Inferior parietal cortex (tissue), 1 donor: Measurements from ENCODE around the gene NAV2.
A peak's percentile ranks its signal among the peaks of the same experiment; 100 is the strongest.
"Not testable (repeated sequence)": the region's sequence is repeated elsewhere in the genome, so short reads cannot be mapped to it uniquely, and the experiment has no call there.

ENCODE experiments used
- DNase-seq: peaks from one replicate; pipeline ENCODE4 v3.0.0-alpha.2; 2016; ENCODE audit errors: extremely low spot score

NAV2 gene

DNA sequence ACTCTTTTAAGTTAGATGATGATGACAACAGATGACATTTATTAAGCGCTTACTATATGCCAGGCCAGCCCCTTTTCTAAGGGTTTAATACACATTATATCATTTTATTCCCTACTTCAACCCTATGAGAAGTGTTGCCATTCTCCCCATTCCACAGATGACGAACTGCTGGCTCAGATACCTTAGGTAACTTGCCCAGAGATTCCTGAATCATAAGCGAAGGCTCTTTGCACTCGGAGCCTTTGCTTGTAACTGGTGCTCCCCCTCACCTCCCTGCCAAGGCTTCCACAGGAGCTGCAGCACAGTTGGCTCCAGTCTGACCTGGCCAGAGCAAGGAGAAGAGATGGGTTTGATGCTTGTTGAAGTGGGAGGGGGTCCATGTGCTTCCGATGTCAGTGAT, 404.7 kb downstream of the NAV2 start:
- DNase-seq: no peak

DNA sequence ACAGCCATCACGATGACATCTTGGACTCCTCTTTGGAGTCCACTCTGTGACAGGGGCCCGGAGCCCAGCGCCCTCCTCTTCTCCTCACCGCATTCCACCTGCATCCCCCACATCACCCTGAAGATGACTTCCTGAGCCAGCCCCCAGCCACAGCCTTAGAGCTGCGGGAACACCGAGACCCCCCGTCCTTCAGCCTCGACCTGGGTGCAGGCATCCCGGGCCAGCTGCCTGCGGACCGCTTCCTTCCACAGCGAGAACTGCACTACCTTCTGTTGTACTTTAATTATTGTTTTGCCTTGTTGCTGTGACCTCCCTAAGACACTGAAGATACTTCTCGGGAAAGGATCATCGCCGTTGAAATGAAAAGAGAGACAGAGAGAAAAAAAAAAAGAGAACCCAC, 405.6 kb downstream of the NAV2 start:
- DNase-seq: no peak

DNA sequence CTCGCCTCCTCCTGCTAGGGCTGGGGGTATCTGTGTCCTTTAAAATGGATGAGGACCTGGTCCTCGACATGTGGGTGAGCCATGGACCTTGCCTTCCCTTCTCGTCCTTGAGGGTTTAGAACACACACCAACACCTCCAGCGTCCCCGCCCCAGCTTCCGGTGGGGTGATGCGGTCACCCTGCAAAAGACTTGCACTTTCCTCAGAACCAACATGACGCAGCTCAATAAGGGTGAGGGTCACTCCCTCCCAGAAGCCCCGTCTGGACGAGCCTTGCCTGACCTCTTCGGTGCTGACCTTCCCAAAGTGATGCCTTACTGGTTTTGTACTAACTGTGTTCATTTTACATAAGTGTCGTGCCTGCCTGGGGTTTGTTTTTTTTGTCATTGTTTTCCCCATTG, 406.7 kb downstream of the NAV2 start:
- no peak for DNase-seq

DNA sequence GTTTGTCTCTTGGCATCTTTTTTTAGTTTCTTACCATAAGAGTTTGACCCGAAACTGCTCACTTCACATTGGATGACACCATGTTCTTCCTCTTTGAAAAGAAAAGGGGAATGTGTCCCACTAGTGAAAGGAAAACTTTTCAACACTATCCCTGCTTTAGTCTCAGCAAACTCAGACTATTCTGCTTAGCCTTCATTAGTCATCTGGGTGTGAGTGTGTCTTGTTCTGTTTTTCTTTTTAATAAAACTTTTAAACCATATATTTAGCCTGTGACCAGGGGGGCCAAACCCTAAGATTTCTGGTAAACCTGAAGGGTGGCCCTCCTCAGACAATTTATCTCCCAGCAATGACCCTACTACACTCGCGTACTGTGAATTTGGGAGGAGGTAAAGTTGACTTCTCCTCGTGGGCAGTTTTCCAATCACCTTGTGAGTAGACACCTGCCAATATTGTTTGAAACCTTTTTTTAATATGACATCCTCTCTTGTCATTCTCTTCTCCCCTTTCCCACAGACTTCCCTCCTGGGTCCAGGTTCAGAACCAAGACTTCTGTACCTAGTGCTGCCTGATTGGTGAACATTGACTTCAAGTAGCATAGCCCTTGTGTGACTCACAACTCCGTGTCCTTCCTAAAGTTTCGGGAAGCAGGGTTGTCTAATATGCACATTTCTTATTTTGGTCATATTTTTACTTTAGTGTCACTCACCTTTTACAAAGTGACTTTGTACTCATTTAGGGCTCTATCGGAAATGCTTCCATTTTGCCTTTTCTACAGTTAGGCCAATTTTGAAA, 407.7 kb downstream of the NAV2 start:
- DNase-seq: no peak

DNA sequence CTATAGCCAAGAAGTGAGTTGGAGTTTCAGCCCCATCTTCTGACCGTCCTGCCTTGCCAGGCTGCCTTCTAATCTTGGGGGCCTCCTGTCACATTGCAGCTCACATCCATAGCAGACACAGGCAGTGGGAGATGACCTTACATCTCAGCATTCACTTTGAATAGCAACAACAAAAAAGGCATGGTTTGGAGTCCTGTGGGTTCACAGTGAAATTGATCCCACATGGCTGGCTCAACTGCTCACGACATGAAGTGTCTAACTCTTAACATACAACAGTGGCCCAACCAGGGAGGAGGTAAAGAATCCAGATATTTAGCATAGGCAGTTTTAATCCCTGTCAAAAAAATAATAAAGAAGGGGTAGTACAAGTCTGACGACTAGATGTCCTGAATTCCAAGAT, 409.5 kb downstream of the NAV2 start:
- DNase-seq: no peak

DNA sequence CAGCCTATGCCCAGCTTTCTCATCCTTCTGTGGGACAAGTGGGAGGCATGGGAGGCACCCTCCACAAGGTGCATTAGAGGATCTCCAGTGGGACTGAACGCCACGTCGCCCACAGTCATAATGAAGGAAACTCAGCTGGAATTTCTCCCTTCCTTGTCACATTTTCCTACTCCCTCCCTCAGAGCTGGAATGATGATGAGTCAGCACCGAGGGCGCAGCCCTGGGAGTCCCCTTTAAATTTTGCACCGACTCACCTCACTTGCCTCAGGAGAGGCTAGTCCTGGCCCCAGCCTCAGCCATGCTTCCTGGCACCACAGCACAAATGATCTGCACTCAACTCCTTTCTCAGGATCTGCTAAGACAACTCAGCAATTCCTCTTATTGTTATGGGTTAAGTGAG, 413.3 kb downstream of the NAV2 start:
- DNase-seq: no peak

DNA sequence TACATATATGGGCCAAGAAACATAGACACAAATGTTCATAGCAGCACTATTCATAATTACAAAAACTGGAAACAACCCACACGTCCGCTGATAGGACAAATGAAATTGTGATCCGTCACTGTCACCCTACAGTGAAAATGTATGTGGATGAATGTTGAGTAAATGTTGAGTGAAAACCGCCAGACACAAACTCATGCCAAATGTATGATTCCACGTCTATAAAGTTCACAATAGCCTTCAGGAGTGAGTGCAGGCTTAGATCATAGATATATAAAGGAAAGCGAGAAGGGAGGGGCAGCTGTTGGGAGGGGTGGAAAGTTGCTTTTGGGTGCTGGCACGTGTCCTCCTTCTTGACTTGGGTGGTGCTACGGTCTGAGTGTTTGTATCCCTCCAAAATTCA, 414.1 kb downstream of the NAV2 start:
- DNase-seq: no peak

DNA sequence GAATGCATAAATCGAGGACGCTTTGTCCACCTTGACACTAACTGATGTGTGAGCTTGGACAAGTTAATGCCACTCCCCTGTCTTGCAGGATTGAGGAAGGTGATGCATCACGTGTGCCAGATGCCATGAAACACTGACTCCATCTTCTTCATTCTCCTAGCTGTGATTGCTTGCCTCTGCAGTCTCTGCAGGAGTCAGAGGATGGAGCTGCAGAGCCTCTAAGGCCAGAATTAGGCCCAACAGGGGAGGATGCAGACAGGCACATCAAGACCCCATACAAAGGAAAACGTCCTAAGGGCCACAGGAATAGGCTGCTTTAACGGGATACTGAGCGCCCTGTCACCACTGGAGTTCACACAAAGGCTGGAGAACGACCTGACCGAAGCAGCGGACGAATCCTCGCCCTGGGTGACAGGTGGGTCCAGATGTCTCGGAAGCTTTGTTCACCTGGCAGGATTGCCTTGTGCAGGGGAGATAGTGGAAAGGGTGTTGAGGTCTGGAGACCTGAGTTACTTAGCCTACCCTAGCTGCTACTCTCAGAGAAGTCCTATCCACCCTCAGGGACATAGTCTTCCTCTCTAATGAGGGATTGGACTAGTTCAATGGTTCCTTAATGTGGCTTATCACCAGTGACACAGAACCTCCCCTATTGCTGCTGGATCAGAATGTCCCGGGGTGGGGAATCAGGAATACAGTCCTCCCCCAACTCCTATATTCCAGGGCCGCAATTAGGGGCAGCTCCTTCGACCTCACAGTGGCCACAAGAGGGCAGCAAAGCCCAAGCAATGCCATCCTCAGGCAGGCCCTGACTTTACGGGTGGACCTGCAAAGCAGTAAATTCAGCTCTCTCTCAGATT, 415.3 kb downstream of the NAV2 start:
- DNase-seq: peak; percentile 89

DNA sequence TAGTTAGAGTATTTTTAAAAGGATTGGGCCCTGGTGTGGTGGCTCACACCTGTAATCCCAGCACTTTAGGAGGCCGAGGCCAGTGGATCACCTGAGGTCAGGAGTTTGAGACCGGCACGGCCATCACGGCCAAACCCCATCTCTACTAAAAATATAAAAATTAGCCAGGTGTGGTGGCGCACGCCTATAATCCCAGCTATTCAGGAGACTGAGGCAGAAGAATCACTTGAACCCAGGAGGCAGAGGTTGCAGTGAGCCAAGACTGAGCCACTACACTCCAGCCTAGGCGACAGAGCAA, 415.8 kb downstream of the NAV2 start:
- not testable (repeated sequence) for DNase-seq

DNA sequence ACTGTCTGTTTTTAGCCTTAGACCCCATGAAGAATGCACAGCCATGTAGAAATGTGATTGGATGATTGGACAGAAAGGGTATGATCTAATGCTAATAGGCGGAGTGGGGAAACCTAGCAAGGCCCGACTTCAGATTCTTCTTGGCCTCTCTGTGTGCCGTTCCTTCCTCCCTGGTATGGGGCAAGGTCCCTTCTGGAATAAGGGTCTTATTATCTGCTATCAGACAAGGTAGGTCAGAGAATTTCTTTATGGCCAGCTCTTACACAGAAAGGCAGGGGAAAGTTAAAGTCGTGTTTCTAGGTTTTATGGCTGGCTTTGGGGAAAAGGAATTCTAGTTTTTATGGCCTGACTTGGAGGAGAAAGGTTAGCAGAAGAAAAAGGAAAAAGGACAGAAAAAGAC, 417.0 kb downstream of the NAV2 start:
- DNase-seq: no peak

DNA sequence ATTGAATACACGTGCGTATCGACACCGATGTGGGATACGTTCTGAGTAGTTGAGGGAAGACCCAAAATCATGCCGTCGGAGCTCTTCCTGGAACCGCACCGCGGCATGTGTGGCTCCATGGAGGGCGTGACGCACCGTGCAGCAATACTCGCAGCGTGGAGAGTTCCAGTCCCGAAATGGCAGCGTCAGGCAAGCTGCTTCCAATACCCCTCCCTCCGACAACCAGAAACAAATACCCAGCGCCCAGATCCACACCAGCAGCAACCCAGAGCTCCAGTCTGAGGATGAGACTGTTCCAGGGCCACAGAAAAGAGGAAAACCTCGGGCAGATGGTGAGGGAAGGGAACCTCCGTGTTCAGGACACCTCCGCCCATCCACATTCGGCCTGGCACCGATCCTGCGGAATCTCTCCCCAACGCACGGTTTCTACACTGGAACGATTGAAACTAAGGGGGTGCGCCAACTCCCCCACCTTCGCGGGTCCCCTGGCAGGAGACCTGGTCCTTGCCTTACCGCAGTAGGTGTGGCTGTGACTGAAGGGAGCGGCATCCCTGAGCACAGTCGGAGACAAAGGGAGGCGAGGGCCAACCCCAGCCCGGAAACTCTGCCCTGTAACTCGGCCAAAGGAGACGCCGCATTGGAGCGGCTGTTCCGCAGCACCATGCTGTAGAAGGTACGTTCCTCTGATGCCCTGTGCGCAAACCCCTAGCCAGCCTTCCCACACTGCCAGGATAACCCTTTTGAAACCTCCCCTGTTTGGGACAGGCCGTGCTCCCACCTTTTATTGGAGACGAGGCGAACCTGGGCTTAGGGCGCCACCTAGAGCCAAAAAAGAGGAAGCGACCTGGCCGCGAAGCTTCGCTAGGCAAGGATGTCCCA, 419.4 kb downstream of the NAV2 start:
- peak; percentile 77 for DNase-seq

DNA sequence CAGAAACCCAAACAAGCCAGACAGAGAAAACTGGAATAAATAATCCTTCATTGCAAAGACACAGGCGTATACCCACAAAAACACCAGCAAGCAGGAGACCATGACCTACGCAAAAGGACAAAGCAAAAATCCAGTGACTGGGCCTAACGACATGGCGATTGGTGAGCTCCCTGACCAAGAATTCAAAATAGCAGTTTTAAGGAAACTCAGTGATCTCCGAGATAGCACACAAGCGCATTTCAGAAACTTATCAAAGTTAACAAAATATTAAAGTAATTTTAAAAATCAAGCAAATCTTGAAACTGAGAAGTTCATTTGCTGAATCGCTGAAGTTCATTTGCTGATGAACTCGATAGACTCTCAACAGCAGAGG, 420.0 kb downstream of the NAV2 start:
- no peak for DNase-seq

DNA sequence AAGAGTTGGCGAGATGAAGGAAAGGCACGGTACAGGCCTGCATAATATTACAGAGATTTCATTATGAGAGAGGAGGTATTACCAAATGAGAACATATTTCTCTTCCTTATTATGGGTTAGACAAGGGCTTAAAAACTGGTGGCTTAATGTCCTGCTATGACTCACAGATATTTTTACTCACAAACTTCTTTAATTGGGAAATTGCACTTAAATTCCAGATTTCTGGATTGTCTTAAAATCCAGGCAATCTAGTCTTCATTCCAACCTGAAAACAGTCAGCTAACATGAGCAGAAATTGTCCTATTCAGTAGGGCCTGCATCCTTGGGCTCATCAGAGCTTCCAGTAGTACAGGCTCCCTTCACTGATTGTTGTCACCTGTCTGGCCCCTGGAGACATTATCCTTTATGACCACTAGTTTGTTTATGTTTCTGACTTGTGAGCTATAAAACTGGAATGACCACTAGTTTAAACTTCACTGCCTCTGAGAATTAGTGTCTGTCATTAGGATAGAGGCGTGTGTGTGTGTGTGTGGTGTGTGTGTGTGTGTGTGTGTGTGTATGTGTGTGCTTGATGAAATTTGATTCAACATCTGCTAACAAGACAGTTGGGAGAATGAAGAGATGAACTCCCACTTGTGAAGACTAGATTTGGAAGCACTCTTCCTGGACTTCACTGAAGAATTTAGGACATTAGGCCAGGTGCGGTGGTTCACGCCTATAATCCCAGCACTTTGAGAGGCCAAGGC, 422.5 kb downstream of the NAV2 start:
- no peak for DNase-seq

DNA sequence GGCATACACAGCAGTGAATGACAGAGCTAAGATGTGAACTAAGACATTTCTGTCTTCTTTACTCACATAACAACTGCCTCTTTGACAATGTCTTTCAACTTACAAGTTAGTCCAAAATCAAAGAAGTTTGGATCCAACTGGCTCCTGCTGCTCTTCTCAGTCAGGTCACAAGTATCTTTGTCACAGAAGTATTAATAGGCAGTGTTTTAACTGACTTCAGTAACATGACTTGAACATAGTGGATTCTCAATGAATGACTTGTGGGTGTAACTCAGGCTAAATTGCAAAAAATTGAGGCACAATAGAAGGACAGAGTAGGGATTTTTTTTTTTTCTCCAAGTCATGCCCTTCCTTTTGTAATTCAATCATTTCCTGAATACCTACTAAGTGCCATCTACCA, 425.0 kb downstream of the NAV2 start:
- no peak for DNase-seq

DNA sequence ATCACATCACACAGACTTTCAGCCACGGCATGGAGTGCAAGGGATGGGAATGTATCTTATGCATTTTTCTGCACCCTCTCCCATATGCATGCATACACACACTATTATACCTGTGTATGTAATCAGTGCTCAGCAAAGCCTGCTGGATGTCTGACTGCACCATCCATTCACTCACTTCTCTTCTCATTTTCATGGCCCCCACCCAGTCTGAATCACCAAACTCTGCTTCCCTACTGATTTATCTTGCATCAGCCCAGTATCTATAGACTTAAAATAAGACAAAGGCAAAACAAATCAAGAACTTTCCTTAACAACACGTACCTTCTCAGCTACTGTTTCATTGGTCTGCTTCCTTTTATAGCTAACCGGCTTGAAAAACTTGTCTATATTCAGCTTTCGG, 426.1 kb downstream of the NAV2 start:
- no peak for DNase-seq

DNA sequence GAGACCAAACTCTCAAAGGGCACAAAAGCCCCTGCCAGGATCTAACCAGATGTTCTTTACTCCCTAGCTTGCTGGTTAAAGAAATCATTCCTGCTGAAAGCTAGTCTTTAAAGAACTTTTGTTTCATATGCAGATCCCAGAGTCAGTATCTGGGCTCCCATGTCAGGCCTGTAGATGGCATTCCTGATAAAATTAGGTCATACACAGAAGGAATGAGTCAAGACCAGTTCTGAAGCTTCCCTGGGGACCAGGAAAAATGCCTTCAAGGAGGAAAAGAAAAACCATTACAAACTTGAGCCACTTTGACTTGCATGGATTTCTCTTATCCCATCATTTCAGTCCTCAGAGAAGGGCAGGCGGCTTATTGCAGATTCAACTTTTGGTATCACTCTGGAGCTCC, 441.7 kb downstream of the NAV2 start:
- no peak for DNase-seq

DNA sequence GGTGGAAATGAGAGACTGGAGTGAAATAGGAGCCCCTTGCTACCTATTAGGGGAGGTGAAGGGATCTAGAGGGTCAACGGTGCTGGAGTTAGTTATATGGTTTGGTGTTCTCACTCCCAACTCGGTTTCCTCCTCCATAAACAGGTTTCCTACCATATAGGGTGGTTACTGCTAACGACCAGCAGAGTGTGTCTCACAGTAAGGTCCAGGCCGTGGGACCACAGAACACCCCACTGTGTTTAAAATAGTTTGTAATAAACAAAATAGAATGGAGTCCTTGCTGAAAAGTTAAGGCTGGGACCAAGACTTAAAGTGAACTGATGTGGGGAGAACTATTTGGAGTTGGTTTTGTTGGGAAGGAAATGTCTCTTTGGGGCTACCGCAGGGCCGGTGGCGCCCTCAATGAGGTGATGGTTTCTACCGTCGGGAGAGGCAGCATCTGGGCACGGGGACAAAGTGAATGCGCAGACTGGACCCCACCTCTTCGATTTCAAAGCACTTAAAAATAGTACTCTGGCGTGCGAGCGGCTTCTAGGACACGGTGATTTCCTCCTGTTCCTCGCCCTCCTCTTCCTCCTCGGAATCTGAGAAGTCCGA, 443.1 kb downstream of the NAV2 start:
- DNase-seq: no peak

DNA sequence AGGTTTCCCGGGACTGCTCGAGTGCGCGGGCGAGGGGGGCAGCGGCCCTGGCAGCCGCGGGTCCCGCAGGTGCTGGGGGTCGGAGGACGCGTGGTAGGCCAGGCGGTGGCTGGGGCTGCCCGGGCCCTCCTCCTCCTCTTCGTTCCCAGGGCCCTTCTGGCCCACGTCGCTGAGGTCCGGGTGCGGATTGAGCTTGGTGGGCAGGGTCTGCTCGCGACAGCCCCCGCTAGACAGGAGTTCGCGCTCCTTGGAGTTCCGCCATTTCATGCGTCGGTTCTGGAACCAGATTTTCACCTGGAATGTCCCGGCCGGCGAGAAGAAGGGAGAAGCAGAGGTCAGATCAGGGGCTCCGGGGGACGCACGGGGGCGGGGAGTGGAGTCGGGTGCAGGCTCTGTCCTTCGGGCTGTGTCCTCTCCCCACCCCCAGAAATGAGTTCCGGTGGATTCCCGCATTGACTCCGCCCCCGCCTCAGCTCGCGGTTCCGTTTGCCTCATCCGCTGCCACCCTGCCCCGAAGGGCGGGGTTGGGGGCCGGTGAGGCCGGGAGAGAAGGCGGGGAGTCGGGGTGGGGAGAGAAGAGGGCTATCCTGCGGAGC, 443.7 kb downstream of the NAV2 start:
- DNase-seq: no peak

DNA sequence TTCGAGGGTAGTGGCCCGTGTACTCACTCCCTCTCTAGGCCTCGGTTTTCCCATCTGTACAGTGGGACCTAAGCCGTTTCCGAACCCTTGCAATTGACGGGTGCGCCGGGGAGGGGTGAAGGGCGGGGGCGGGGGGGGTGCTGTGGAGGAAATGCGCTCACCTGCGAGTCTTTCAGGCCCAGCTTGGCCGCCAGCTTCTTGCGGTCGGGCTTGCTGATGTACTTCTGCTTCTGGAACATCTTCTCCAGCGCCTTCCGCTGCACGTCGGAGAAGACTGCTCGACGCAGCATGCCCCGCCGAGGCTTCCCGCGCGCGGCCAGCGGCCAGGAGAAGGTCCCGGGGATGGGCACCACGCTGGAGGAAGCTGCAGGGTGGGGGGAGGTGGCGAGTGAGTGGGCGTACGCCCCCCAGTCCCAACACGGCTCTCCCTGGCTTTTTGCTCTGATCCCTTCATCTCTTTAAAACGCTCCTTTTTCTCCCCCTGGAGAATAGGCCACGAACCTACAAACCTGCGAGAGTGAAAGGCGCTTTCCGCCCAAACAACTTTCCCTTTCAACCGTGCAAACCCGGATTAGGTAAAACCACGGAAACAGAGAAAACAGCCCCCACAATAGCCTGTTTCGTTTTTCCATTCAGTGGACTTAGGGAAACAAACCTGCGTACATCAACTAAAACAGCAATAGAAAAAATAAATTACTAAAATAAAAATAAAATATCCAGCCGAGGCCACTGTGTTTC, 444.4 kb downstream of the NAV2 start:
- DNase-seq: no peak

DNA sequence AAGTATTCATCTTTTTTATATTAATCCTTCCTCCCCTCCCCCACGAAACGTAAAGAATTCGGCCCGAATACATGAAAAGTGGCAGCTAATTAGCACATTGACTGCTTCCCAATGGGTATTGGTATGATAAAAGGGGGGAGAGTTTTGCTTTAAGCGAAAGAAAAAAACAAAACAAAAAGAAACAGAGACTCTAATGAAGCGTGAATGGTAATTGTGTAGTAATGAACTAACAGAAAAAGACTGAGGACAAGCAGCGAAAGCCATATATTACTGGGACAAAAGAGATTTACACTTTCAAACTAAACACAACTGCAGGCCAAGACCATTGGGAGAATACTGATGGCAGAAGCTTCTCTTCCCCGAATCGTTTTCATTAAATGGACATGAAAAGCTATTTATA, 445.1 kb downstream of the NAV2 start:
- no peak for DNase-seq
